ENCODE measurements around the gene LARP4B.

The LARP4B gene

DNA sequence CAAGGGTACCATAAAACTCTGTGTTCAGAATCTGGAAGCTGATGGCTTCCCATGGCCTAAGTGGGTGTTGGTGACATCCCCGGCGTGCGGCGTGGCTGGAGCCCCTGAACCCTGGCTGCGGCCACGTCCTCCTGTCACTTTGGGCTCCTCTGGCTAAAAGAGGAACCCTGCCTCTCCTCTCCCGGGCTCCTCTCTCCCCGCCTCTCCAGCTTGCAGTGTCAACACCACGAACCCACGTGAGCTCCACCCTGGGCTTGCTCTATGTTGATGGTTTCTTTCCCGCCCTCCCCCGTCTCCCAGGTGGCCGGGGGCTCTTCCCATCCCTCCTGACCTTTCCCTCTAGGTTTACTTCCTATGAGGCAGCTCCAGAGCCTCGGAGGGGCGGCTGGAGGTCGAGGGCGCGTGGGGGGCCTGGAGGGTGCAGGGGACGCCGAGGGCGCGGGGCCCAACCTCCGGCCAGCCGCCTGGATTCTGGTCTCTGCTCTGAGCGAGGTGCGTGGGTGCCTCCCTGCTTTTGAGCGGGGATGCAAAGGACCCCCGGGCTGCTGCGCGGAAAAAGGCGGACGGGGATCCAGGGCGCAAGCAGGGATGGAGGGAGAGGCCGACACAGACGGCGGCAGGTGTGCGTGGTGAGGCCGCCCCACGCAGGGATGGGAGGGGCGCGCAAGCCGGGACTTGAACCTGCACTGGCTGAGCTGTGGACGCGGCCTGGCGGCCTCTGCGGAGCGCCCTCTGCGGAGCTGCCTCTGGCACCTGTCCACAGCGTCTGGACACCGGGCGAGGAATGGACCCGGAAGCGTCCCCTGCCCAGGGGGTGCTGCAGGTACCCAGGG is 126.5 kb downstream of the LARP4B start:
- DNase-seq: no peak

DNA sequence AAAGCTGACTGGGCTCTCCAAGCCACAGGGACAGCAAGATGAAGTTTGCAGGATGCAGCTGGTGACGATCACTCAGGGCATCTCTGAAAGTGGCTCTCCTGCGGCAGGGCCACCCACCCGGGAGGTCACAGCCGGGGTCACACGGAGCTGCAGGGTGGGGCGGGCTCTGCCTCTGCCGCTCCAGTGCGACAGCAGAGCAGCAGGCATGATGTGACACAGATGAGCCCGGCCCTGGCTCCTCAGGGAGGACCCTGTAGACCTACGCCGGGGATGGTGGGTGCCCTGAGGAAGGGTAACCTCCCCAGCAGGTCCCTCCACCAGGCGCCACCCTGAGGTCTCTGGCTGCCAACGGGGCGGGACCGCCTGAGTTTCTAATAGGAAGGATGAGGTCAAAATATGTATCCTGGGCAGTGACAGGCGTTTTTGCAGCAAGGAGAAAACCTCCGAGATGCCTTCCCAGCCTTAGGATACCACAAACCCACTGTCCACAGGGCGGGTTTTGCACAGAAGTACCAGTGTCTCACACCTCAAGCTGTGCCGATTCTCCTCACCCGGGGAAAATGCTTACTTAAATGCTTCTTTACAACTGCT is 127.2 kb downstream of the LARP4B start:
- DNase-seq: no peak

DNA sequence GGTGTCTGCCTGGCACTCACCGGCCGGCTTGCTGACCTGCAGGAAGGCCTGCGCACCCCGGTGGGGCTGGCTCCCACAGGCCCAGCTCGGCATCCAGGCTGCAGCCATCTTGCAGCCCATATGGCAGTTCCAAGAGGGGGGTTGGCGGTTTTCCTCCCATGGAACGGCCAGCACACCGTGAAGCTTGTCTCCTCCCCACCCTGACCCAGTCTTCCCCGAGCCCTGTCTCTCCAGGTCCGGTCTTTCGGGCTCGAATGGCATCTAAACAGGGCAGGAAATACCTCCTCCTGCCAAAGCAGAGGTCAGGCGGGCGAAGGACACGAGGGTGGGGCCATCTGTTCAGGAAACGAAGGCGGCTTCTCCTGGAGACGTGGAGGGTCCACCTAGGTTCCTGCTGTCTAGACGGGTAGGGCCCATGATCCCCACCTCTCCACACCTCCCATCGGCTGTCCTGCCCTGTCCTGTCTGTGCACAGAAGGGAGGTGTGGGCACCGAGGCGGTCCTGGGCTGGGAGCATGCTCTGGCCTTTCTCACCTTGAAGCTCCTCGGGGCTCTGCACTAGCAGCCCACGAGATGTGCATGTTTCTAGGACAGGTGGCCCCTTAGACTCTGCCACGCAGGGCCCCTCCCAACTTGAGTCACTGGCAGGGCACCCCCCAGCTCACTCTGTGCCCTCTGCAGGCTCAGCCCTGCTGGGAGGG is 128.3 kb downstream of the LARP4B start:
- no peak for DNase-seq

DNA sequence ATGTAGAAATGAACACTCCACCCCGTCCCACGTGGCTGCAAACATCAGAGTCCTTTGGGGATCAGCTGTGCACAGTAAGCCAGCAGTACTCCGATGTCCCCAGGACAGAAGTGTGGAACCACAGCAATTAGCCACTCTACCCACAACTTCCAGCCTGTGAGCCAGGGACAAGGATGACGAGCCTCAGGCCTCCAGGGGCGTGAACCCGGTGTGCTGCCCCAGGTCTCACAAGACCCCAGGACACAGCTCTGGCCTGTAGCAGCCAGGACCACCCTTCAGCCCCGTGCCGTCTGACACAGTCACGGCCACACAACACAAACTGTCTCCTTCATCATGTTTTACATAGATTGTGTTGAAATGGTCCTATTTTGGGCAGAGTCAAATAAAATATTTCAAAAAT is 129.0 kb downstream of the LARP4B start:
- no peak for DNase-seq

DNA sequence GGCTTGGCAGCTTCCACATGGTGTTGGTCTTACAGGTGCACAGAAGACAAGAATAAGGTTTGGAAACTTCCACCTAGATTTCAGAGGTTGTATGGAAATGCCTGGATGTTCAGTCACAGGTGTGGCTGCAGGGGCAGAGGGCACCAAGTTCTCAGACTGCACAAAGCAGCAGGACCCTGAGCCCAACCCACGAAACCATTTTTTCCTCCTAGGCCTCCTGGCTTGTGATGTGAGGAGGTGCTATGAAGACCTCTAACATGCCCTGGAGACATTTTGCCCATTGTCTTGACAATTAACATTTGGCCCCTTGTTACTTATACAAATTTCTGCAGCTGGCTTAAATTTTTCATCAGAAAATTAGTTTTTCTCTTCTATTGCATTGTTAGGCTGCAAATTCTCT is 134.3 kb downstream of the LARP4B start:
- no peak for DNase-seq

DNA sequence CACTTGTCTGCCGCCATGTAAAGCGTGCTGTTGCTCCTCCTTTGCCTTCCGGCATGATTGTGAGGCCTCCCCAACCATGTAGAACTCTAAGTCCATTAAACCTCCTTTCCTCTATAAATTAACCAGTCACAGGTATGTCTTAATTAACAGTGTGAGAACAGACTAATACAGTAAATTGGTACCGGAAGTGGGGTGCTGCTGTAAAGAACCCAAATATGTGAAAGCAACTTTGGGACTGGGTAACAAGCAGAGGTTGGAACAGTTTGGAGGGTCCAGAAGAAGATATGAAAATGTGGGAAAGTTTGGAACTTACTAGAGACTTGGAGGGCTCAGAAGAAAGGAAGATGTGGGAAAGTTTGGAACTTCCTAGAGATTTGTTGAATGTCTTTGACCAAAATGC is 135.3 kb downstream of the LARP4B start:
- DNase-seq: no peak

DNA sequence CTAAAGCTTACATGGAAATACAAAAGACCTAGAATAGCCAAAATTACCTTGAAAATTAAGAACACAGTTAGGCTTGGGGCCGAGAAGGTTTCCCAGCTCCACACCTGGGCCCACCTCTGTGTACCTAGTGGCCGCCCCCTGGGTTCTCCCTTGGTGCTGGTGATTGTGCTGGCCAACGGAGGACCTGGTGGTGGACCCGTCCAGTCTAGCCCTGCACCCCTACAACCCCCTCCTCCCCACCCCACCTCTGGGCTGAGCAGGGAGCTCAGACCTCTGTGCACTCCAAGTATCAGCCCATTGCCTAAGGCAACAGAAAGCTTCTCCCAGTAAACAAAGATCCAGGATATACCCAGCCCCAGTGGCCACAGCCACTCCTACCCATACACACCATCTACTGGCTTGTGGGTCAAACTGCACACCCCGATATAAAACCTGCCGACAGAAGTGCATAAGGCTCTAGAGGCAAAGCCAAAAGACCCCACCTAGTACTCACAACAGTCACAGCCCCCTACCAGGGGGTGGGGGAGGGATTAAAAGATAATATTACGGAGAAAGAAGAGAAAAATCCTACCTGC is 137.0 kb downstream of the LARP4B start:
- DNase-seq: no peak

DNA sequence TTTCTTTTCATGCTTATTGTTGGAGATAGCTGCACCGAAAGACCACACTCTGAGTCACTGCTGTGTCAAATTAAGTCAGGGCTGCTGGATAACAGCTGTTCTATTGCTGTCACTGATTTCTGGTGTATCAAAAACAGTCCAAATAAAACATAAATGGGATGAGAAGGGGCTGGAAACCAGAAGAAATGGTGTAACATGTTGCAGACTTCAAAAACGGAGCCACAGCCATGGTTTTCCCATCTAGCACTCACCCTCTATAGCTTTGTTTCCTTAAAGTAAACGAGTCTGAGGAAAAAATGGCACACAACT is 138.8 kb downstream of the LARP4B start:
- no peak for DNase-seq

DNA sequence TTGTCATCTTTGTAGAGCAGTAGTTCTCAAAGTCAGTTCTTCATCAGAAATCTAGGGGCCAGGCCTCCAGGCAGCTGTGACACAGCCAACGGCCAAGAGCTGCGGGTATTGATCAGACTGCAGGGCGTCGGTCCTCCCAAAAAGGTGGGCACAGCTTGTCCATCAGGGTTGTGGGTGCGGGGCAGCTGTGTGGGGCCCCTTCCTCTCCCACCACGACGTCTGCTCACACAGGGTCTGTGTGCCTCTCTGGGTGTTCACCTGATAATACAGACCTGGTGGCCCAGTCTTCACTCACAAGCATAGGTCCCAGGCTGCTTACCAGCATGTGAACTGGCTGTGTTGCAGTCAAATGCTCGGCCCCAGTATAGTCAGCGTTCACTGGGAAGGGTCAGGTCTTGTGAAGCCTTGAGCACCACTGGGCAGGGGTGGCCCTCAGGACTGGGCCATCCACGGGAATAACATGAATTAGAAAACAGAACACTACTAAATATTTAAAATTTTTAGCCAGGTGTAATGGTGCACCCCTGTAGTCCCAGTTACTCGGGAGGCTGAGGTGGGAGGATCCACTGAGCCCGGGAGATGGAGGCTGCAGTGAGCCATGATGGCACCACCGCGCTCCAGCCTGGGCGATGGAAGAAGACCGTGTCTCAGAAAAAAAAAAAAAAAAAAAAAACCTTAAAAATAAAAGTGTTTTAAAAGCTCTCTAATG is 139.3 kb downstream of the LARP4B start:
- DNase-seq: no peak

DNA sequence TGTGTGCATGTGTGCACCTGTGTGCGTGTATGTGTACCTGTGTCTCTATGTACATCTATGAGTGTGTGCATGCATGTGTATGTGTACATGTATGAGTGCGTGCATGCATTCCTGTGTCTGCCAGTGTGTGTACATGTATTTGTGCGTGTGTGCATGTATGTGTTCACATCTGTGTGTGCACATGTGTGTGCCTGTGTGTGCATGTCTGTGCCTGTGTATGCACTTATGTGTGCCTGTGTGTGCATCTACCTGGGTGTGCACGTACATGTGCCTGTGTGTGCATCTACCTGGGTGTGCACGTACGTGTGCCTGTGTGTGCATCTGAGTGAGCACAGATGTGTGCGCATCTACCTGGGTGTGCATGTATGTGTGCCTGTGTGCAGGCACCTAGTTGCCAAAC is 139.9 kb downstream of the LARP4B start:
- DNase-seq: no peak

DNA sequence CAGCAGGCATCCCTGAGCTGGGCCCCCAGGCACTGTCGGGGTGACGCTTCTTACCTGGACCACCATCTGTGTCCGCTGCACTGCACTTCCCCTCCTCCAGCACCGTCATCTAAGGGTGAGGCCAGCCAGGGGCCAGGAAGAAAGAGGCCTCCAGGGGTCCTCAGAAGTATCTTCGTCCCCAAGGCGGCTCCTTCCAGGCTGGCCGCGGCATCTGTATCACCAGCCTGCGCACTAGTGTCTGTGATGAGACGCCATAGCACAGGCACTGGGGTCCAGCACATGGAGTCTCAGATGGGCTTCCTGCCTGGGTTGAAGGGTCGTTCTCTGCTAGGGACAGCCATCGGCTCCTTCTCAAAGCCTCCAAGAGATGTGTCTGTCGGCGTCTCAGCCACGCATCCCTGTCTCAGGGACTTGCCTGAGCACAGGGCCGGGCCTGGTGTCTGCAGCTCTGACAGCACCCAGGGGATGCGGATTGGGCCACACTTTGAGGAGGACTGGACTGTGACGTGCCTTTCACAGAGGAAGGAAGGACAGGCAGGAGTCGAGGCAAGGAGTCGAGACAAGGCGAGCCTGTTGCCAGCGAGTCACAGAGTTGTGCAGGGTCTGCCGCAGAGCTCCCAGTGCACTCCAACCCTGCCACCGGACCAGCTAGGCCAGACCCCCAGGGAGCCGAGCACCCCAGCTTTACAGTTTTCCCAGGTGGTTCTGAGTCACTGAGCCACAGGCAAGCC is 140.5 kb downstream of the LARP4B start:
- no peak for DNase-seq

DNA sequence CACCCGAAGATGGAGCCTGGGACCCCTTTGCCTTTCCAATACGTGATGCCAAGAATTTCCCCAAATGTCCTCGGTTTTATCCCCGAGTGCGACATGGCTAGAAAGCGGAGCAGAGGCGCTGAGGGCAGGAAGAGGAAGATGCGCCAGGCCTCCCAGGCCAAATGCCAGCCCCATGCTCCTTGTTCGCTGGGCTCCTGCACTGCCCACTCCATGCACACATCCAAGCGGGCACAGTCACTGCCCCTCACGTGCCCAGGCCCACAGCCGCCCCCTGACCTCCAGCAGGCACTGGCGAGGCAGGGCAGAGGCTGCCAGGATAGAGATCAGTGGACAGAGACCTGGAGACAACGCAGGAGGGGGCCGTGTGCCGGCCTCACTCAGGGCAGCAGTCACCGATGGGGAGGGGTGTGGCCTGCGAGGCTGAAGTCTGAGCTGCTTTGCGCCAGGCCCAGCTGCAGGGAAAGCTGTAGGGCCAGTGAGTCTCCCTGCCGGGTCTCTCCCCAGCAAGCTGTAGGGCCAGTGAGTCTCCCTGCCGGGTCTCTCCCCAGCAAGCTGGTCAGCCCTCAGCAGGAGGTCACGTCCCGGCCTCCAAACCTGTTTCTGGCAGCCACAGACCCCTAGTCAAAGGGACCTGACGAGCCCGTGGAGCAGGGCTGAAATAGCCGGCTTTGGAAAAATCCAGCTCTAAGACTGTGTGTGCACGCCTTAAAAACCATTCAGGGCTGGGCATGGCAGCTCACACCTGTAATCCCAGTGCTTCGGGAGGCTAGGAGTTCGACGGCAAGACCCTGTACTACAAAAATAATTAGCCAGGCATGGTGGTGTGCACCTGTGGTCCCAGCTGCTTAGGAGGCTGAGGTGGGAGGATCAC is 141.4 kb downstream of the LARP4B start:
- no peak for DNase-seq

DNA sequence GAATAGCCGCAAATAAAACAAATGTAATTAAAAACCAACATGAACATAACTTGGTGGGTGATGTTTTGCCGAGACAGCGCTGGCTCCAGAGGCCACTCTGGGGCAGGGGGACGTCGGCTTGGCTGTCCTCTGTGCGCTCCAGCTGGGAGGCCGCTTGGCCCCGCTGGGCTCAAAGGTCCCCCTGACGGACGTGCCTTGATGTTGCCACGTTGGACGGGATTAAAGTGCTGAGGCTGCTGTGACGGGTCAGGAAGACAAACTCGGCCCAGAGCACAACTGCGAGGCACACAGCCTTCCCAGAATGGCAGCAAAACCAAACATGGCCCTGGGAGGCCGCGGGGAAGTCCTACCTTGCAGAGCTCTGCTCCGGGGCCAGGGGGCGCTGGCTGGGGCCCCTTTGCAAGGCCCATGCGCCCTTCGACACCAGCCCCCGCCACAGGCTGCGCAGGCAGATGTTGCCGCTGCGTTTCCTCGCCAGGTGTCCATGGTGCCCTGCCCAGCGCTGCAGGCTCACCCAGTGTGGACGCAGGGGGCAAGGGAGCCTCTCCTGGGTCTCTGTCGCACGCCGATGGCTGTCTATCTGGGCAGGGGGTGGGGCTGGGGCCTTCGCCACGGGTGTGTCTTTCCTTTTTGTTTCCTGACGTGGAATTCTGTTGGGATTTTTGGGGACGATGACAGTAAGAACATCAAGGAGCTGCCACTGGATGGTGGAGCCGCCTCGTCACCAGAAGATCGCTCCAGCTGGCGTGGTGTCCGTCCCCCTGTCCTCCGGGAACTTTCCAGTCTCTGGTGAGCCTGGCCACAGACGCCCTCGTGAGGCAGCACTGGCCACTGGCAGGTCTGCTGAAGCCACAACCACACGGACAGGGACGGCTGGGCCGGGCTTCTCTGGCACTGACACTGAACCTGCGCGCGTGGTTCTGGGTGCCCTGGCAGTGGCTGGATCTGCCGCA is 142.4 kb downstream of the LARP4B start:
- no peak for DNase-seq

DNA sequence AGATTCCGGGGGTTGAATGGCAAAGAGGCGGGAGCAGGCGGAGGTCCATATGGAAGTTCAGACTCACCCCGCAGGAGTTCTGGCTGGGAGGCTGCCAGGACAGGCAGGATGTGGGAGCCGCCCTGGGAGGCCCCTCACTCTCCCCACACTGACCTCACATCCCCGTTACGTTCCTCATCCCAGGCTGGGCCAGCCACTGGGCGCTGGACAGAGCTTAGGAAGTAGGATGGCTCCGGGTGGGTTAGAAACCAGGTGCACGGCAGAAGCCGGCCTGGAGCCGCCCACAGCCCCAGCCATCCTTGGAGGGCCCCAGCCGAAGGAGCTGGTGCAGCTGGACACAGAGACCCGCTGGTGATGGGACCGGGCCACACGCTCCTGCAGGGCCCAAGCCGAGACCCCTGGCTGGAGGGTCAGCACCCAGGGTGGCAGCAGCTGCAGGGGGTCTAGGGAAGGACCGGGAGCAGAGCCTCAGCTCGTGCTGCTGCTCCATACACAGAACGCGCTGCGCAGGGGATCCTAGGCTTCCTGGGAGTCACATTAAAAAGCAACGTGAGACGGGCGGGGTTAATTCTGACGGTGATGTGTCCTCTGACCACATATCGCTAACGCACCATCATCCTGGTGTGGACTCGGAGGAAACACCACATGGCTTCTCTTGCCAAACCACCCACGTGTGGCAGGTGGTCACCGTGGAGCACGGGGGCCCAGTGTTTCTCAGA is 143.4 kb downstream of the LARP4B start:
- no peak for DNase-seq

DNA sequence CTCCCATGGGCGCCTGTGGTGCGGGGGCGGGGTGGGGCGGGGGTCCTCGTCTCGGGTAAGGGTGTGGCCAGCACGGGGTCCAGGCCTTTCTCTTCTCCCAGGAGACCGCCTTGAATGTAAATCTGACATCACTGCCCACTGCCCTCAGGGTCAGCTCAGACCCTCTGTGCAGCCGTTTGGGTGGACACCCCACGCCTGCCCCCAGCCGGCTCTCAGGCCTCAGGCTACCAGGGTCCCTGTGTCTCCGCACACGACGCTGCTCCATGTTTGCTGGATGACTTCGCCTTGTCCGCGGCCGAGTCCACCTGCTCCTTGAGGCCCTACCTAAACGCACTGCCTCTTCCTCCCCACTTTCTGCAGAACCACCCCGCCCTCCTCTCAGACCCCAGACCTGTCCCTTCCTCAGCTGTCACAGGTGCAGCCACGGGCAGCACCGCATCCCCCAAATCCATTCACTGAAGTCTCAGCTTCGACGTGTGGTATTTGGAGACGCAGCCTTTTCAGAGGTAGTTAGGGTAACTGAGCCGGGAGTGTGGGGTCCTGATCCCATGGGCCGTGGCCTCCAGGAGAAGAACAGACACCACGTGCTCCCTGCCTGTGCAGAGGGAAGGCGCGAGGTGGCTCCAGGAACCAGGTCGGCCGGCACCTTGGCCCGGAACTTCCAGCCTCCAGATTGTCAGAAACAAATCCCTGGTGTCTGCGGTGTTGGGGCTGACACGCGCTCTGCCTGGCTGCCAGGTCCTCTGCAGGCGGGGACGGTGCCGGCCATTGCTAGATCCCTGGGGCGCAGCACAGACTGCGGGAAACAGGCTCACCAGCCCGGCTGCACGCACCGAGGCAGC is 144.7 kb downstream of the LARP4B start:
- no peak for DNase-seq

DNA sequence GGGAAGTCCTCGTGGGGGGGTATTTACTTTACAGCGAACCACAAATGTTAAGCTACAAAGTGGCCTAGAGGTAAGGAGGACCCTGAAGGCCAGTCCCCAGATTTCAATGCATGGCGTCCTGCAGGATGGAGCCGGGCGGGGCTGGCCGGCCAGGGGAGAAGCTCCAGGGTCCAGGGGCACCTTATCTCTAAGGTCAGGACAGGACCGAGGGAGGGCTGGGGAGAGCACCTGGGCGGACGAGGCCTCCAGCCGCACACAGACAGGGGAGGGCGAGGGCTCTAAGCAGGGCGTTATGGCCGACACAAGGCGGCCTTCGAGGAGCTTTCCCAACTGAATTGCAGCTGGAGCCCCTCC is 145.7 kb downstream of the LARP4B start:
- no peak for DNase-seq

DNA sequence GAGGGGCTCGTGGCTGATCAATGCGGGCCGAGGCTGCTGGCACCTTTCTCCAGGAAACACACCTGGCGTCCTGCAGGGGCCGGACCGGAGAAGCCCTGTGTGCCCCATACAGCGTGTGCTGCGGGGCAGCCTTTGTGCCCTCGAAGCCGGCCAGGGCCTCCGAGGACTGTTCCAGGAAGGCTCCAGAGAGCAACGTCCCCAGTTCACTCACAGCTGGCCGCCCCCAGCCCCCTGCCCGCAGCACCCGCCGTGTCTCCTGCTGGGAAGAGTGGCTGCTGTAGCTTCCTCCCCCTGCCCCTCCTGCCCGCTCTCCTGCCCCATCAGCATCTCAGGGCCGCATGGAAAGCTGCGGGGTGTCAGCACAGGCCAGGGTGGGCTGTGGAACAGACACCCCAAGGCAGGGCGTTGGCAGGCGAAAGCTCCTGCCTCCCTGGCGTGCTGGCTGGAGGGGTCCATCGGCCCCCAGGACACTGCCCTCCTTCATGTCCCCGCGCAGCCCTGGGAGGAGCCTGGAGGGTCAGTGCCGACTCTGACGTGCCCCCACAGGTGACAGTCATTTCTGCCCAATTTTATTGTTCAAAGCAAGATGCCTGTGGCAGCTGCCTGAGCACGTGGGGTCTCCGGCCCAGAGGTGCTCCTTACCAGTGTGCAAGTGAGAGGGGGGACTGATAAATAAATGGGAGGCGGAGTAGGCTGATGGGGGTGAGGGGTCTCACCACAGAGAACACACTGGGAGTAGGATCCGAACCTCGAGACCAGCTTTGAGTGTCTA is 146.2 kb downstream of the LARP4B start:
- no peak for DNase-seq

Measured in NCI-H524 treated with DMSO at 0.1 percent for 48 hours (cell line).